Skeletal muscle cell (primary cell): Measurements from ENCODE around the gene C4B.
"Not testable (repeated sequence)": the region's sequence is repeated elsewhere in the genome, so short reads cannot be mapped to it uniquely, and the experiment has no call there.

Experiments
- DNase-seq: peaks from one replicate; pipeline ENCODE4 v3.0.0-alpha.2; 2010; ENCODE audit warnings: low read depth
- H3K4me3 ChIP-seq: 2 replicates; pipeline ENCODE4 v1.5.1; 2011; ENCODE audit warnings: low read depth, mild to moderate bottlenecking, control low read depth, low read length, moderate library complexity

The C4B gene

GRCh38 chr6:31980195-31980876 lies 34.3 kb upstream of the C4B start:
- not testable (repeated sequence) for DNase-seq, H3K4me3 ChIP-seq

- not testable (repeated sequence) for H3K4me3 ChIP-seq, DNase-seq
Observed at GRCh38 chr6:31980998-31981397, 33.6 kb upstream of the C4B start.

GRCh38 chr6:31981744-31982143 lies 32.9 kb upstream of the C4B start, which contains the start of gene C4A:
C4A (plus strand) TSS chr6:31982057; CDS start chr6:31982108, 51 bp downstream.
- not testable (repeated sequence) for DNase-seq, H3K4me3 ChIP-seq

DNA sequence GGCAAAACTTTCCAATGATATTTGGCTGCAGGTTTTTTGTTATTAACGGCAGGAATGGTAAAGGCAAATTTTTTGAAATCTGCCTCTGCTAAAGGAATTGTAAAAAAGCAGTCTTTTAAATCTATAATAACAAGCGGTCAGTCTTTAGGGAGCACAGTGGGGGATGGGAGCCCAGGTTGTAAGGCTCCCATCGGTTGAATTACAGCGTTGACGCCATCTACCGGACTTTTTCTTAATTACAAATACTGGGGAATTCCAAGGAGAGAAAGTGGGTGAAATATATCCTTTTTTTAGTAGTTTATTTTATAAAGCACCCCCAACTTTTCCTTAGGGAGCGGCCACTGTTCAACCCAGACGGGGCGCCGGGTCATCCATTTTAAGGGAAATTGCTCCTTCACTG lies 25.2 kb upstream of the C4B start:
- not testable (repeated sequence) for DNase-seq, H3K4me3 ChIP-seq

GRCh38 chr6:31994421-31994820 lies 20.2 kb upstream of the C4B start:
- not testable (repeated sequence) for DNase-seq, H3K4me3 ChIP-seq

DNA sequence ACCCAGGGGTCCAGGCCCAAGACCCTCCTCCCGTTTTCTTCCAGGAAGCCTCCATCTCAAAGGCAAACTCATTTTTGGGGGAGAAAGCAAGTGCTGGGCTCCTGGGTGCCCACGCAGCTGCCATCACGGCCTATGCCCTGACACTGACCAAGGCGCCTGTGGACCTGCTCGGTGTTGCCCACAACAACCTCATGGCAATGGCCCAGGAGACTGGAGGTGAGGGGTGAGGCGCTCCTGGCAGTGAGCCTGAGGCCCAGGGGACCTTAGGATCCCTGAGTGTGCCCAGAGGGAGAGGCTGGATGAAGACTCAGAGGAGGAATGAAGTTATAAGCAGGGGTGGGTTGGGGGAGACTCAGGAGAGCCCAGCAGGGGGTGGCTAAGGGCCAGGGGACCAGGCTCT lies 18.2 kb upstream of the C4B start:
- not testable (repeated sequence) for DNase-seq, H3K4me3 ChIP-seq

- not testable (repeated sequence) for DNase-seq, H3K4me3 ChIP-seq
Observed at GRCh38 chr6:32002546-32003268, 11.9 kb upstream of the C4B start.

DNA sequence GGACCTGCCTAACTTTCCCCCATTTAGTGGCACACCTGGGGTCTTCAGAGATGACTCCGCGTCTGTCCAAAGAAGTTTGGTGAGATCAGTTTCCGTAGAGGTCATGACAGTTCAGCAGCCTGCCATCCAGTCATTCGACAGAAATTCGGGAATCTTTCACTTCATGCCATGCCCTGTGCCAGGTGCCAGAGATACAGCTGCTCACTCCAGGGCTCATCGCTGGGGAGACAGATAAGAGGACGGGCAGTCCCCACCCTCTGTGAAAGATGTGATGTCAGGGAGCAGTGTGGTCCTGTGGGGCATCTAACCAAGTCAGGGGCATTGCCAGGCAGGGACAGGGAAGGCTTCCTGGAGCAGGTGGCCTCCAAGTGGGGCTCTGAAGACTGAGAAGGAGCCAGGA lies 11.3 kb upstream of the C4B start:
- not testable (repeated sequence) for DNase-seq, H3K4me3 ChIP-seq

- H3K4me3 ChIP-seq, DNase-seq: not testable (repeated sequence)
Observed at GRCh38 chr6:32004393-32004792, 10.2 kb upstream of the C4B start.

- not testable (repeated sequence) for H3K4me3 ChIP-seq, DNase-seq
Observed at GRCh38 chr6:32004864-32005537, 9.6 kb upstream of the C4B start.

- DNase-seq, H3K4me3 ChIP-seq: not testable (repeated sequence)
Observed at GRCh38 chr6:32005538-32005880, 9.1 kb upstream of the C4B start.

DNA sequence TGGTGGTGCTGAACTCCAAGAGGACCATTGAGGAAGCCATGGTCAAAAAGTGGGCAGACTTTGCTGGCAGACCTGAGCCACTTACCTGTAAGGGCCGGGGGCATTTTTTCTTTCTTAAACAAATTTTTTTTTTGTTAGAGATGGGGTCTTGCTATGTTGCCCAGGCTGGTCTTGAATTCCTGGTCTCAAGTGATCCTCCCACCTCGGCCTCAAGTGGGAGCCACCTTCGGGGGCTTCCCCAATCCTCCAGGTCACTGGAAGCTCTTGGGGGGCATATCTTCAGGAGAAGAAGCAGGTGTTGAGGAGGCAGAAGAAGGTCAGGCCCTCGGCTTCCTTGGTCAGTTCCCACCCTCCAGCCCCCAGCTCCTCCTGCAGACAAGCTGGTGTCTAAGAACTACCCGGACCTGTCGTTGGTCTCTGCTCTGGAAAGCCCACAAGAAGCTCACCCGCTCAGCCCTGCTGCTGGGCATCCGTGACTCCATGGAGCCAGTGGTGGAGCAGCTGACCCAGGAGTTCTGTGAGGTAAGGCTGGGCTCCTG lies 8.5 kb upstream of the C4B start:
- DNase-seq, H3K4me3 ChIP-seq: not testable (repeated sequence)

GRCh38 chr6:32007086-32007485 lies 7.5 kb upstream of the C4B start:
- not testable (repeated sequence) for H3K4me3 ChIP-seq, DNase-seq

DNA sequence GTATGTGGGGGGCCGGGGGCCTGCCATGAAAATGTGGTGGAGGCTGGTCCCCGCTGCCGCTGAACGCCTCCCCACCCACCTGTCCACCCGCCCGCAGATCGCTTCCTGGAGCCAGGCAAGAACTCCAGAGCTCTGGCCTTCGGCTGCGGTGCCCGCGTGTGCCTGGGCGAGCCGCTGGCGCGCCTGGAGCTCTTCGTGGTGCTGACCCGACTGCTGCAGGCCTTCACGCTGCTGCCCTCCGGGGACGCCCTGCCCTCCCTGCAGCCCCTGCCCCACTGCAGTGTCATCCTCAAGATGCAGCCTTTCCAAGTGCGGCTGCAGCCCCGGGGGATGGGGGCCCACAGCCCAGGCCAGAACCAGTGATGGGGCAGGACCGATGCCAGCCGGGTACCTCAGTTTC lies 6.6 kb upstream of the C4B start:
- not testable (repeated sequence) for H3K4me3 ChIP-seq, DNase-seq

DNA sequence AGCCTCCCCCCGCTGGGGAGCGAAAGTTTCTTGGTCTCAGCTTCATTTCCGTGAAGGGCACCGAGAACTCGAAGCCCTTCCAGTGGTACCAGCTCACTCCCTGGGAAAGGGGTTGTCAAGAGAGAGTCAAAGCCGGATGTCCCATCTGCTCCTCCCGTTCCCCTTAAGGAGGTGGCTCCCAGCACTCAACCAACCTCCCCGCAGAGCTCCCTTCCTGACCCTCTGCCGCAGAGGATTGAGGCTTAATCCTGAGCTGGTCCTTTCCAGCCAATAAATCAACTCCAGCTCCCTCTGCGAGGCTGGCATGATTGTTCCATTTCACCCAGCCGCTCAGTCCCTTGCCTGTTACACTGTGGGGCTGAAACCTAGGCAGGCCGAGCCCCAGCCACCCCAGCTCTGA lies 6.0 kb upstream of the C4B start:
- H3K4me3 ChIP-seq, DNase-seq: not testable (repeated sequence)

GRCh38 chr6:32009537-32009936 lies 5.1 kb upstream of the C4B start:
- DNase-seq, result not testable (repeated sequence)

GRCh38 chr6:32010856-32011530 lies 3.6 kb upstream of the C4B start:
- DNase-seq, H3K4me3 ChIP-seq: not testable (repeated sequence)

More at GRCh38 chr6:32009537-32009936, 5.1 kb upstream of the C4B start:
- H3K4me3 ChIP-seq, result not testable (repeated sequence)

GRCh38 chr6:32012941-32013617 lies 1.5 kb upstream of the C4B start:
- H3K4me3 ChIP-seq, DNase-seq: not testable (repeated sequence)

DNA sequence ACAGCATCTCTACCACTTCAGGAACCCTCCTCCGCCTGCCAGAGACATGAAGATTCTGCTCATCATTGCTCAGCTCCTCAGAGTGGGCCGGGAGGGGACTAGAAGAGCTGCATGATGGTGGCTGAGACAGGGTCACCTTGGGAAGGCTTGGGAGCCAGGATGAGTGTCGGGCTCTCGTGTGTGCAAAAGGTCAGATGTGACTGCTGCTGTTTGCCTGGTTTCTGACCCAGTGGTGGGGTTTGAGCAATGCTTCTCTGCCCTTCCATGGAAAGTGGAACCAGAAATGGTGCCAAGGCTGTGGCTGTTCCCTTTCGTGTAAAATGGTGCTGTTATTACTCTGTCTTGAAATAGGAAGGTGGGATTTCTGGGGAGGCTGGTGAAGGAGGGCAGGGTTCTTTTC lies 857 bp upstream of the C4B start:
- not testable (repeated sequence) for H3K4me3 ChIP-seq, DNase-seq
